ENCODE results near the gene CIZ1.

CIZ1 gene

GRCh38 chr9:128222880-128223670, 31.7 kb upstream of the CIZ1 start:
- Histone ChIP-seq H3K9ac (ENCODE audit: low read depth in 1 of 2, low read length in 2 of 2) (no peak overlapping the region), H3K27me3 (ENCODE audit: control insufficient read depth in 2 of 2, insufficient read depth in 2 of 2, low read length in 2 of 2) (no peaks in the 10 kb centered on the region), H3K4me3 (ENCODE audit: low read length in 2 of 2) (no peak overlapping the region), H3K4me1 (ENCODE audit: control insufficient read depth in 2 of 2, insufficient read depth in 2 of 2, low read length in 2 of 2) (peaks cover 5 to 9% of the 10 kb centered on the region in 2 donors), H3K27ac (ENCODE audit: low read depth in 2 of 2, low read length in 2 of 2) (no peak overlapping the region), H3K36me3 (ENCODE audit: control insufficient read depth in 2 of 2, insufficient read depth in 2 of 2, low read length in 2 of 2) (peaks cover 0 to 3% of the 10 kb centered on the region in 2 donors), H3K9me3 (ENCODE audit: control insufficient read depth in 2 of 2, low read length in 2 of 2) (no peaks in the 10 kb centered on the region)

GRCh38 chr9:128222026-128222425, 30.7 kb upstream of the CIZ1 start:
- Histone ChIP-seq H3K9ac (ENCODE audit: low read depth in 1 of 2, low read length in 2 of 2) (no peak overlapping the region), H3K27ac (ENCODE audit: low read depth in 2 of 2, low read length in 2 of 2) (no peak overlapping the region), H3K27me3 (ENCODE audit: control insufficient read depth in 2 of 2, insufficient read depth in 2 of 2, low read length in 2 of 2) (no peaks in the 10 kb centered on the region), H3K4me3 (ENCODE audit: low read length in 2 of 2) (no peak overlapping the region), H3K4me1 (ENCODE audit: control insufficient read depth in 2 of 2, insufficient read depth in 2 of 2, low read length in 2 of 2) (peaks cover 6 to 10% of the 10 kb centered on the region in 2 donors), H3K9me3 (ENCODE audit: control insufficient read depth in 2 of 2, low read length in 2 of 2) (no peaks in the 10 kb centered on the region), H3K36me3 (ENCODE audit: control insufficient read depth in 2 of 2, insufficient read depth in 2 of 2, low read length in 2 of 2) (peaks cover 0 to 3% of the 10 kb centered on the region in 2 donors)

GRCh38 chr9:128219831-128220230, 28.5 kb upstream of the CIZ1 start:
- H3K4me1 ChIP-seq (ENCODE audit: control insufficient read depth in 2 of 2, insufficient read depth in 2 of 2, low read length in 2 of 2) = peaks cover 6 to 10% of the 10 kb centered on the region in 2 donors
- H3K9ac ChIP-seq (ENCODE audit: low read depth in 1 of 2, low read length in 2 of 2) = no peak overlapping the region
- H3K9me3 ChIP-seq (ENCODE audit: control insufficient read depth in 2 of 2, low read length in 2 of 2) = no peaks in the 10 kb centered on the region
- no peak overlapping the region for H3K27ac ChIP-seq (ENCODE audit: low read depth in 2 of 2, low read length in 2 of 2)
- H3K27me3 ChIP-seq (ENCODE audit: control insufficient read depth in 2 of 2, insufficient read depth in 2 of 2, low read length in 2 of 2) = no peaks in the 10 kb centered on the region
- no peak overlapping the region for H3K4me3 ChIP-seq (ENCODE audit: low read length in 2 of 2)
- peaks cover 0 to 3% of the 10 kb centered on the region in 2 donors for H3K36me3 ChIP-seq (ENCODE audit: control insufficient read depth in 2 of 2, insufficient read depth in 2 of 2, low read length in 2 of 2)

GRCh38 chr9:128218518-128219389, 27.4 kb upstream of the CIZ1 start:
- H3K9ac ChIP-seq (ENCODE audit: low read depth in 1 of 2, low read length in 2 of 2) = peak overlapping the region; percentile 49 to 63
- H3K4me3 ChIP-seq (ENCODE audit: low read length in 2 of 2) = peak overlapping the region; percentile 68 to 76
- no peaks in the 10 kb centered on the region for H3K27me3 ChIP-seq (ENCODE audit: control insufficient read depth in 2 of 2, insufficient read depth in 2 of 2, low read length in 2 of 2)
- no peaks in the 10 kb centered on the region for H3K9me3 ChIP-seq (ENCODE audit: control insufficient read depth in 2 of 2, low read length in 2 of 2)
- H3K36me3 ChIP-seq (ENCODE audit: control insufficient read depth in 2 of 2, insufficient read depth in 2 of 2, low read length in 2 of 2) = peaks cover 0 to 3% of the 10 kb centered on the region in 2 donors
- H3K27ac ChIP-seq (ENCODE audit: low read depth in 2 of 2, low read length in 2 of 2) = peak overlapping the region in 1 of 2 donors; percentile 38
- peaks cover 6 to 10% of the 10 kb centered on the region in 2 donors for H3K4me1 ChIP-seq (ENCODE audit: control insufficient read depth in 2 of 2, insufficient read depth in 2 of 2, low read length in 2 of 2)

- H3K27me3 ChIP-seq (ENCODE audit: control insufficient read depth in 2 of 2, insufficient read depth in 2 of 2, low read length in 2 of 2) = no peaks in the 10 kb centered on the region
- peak overlapping the region in 1 of 2 donors; percentile 38 for H3K27ac ChIP-seq (ENCODE audit: low read depth in 2 of 2, low read length in 2 of 2)
- no peaks in the 10 kb centered on the region for H3K9me3 ChIP-seq (ENCODE audit: control insufficient read depth in 2 of 2, low read length in 2 of 2)
- H3K4me1 ChIP-seq (ENCODE audit: control insufficient read depth in 2 of 2, insufficient read depth in 2 of 2, low read length in 2 of 2) = peaks cover 6 to 10% of the 10 kb centered on the region in 2 donors
- peaks cover 0 to 3% of the 10 kb centered on the region in 2 donors for H3K36me3 ChIP-seq (ENCODE audit: control insufficient read depth in 2 of 2, insufficient read depth in 2 of 2, low read length in 2 of 2)
- H3K4me3 ChIP-seq (ENCODE audit: low read length in 2 of 2) = peak overlapping the region; percentile 68 to 76
- peak overlapping the region; percentile 49 to 63 for H3K9ac ChIP-seq (ENCODE audit: low read depth in 1 of 2, low read length in 2 of 2)
Measured at GRCh38 chr9:128218172-128218517, 26.8 kb upstream of the CIZ1 start.

GRCh38 chr9:128216781-128217553, 25.6 kb upstream of the CIZ1 start:
- Histone ChIP-seq H3K36me3 (ENCODE audit: control insufficient read depth in 2 of 2, insufficient read depth in 2 of 2, low read length in 2 of 2) (peaks cover 0 to 3% of the 10 kb centered on the region in 2 donors), H3K9me3 (ENCODE audit: control insufficient read depth in 2 of 2, low read length in 2 of 2) (no peaks in the 10 kb centered on the region), H3K4me3 (ENCODE audit: low read length in 2 of 2) (no peak overlapping the region), H3K4me1 (ENCODE audit: control insufficient read depth in 2 of 2, insufficient read depth in 2 of 2, low read length in 2 of 2) (peaks cover 6 to 11% of the 10 kb centered on the region in 2 donors), H3K27me3 (ENCODE audit: control insufficient read depth in 2 of 2, insufficient read depth in 2 of 2, low read length in 2 of 2) (no peaks in the 10 kb centered on the region), H3K27ac (ENCODE audit: low read depth in 2 of 2, low read length in 2 of 2) (peak overlapping the region in 1 of 2 donors; percentile 17), H3K9ac (ENCODE audit: low read depth in 1 of 2, low read length in 2 of 2) (no peak overlapping the region)

GRCh38 chr9:128215491-128216409, 24.4 kb upstream of the CIZ1 start:
- no peak overlapping the region for H3K9ac ChIP-seq (ENCODE audit: low read depth in 1 of 2, low read length in 2 of 2)
- H3K27me3 ChIP-seq (ENCODE audit: control insufficient read depth in 2 of 2, insufficient read depth in 2 of 2, low read length in 2 of 2) = no peaks in the 10 kb centered on the region
- peaks cover 6 to 21% of the 10 kb centered on the region in 2 donors for H3K4me1 ChIP-seq (ENCODE audit: control insufficient read depth in 2 of 2, insufficient read depth in 2 of 2, low read length in 2 of 2)
- H3K27ac ChIP-seq (ENCODE audit: low read depth in 2 of 2, low read length in 2 of 2) = peak overlapping the region; percentile 18 to 52
- H3K9me3 ChIP-seq (ENCODE audit: control insufficient read depth in 2 of 2, low read length in 2 of 2) = no peaks in the 10 kb centered on the region
- H3K4me3 ChIP-seq (ENCODE audit: low read length in 2 of 2) = no peak overlapping the region
- peaks cover 0 to 3% of the 10 kb centered on the region in 2 donors for H3K36me3 ChIP-seq (ENCODE audit: control insufficient read depth in 2 of 2, insufficient read depth in 2 of 2, low read length in 2 of 2)

- Histone ChIP-seq H3K36me3 (ENCODE audit: control insufficient read depth in 2 of 2, insufficient read depth in 2 of 2, low read length in 2 of 2) (no peaks in the 10 kb centered on the region), H3K4me1 (ENCODE audit: control insufficient read depth in 2 of 2, insufficient read depth in 2 of 2, low read length in 2 of 2) (peaks cover 6 to 21% of the 10 kb centered on the region in 2 donors), H3K4me3 (ENCODE audit: low read length in 2 of 2) (no peak overlapping the region), H3K27ac (ENCODE audit: low read depth in 2 of 2, low read length in 2 of 2) (peak overlapping the region; percentile 18 to 52), H3K9ac (ENCODE audit: low read depth in 1 of 2, low read length in 2 of 2) (no peak overlapping the region), H3K27me3 (ENCODE audit: control insufficient read depth in 2 of 2, insufficient read depth in 2 of 2, low read length in 2 of 2) (no peaks in the 10 kb centered on the region), H3K9me3 (ENCODE audit: control insufficient read depth in 2 of 2, low read length in 2 of 2) (no peaks in the 10 kb centered on the region)
Measured at GRCh38 chr9:128214571-128215490, 23.5 kb upstream of the CIZ1 start.
